ENCODE measurements around the gene KLHL17. TPM values are rescaled to one million over a fixed set of nuclear protein-coding genes. Genes with fewer than 3 reads are reported as not detected.

Gene KLHL17
- total RNA-seq, 1 experiment from 2014 or later = 58.8 TPM

DNA sequence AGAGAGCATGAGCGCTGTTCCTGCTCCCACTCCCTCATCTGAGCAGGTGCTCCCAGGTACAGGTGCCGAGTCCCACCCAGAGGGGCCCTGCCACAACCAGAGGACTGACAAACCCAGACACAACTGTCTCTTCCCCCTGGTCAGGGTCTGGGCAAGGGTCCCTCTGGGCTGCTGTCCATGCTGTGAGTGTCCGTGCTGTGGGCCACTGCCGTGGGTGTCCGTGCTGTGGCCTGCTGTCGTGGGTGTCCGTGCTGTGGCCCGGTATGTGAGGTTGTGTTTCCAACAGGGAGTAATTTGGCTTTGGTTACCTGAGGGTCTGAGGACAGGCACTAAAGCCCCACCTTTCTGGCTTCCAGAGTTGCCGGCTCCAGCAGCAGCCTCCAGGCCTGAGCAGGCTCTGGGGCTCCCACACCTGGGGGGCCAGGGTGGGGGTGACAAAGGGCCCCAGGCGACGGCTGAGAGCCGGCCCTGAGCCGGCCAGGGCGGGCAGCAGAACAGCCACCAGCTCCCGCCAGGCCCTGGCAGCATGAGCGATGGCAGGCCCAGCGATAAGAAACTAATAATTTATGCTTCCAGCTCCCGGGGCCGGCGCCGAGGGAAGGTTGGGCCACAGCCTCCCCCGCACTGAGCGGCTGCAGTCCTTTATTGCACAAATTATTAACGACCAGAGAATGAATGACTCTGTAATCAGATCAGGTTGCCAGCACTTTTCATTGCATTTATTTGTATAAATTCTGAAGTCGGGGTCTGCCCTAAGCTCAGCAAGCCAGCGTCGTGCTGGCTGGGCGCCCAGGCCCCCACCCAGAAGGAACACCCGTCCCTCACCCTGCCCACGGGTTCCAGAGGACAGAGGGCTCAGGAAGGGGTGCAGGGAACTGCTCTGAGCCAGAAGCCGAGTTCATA lies 44.0 kb upstream of the KLHL17 start:
- CTCF ChIA-PET = no interaction called here
- H3K4me1 ChIP-seq (ENCODE audit: control insufficient read depth, insufficient read depth, low read length) = peaks cover 78% of the 10 kb centered on the region

DNA sequence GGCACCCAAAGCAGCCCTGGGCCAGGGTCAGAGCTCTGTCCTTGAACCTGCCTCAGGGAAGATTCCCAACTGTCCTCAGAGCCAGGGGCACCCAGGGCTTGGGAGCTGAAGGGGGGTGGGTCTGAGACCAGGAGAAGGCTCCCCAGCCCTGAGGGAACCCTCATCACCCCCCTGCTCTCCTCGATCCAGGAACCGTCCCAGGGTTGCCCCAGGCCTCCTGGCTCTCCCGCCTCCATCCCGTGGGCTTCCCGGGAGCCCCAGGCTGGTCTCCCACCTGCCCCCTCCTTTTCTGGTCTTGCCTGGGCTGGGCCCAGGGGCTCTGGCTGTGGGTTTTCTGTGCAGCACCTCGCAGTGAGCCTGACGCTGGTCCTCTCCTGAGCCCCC lies 43.3 kb upstream of the KLHL17 start:
- CTCF ChIA-PET = no interaction called here

More for the DNA sequence above, 44.0 kb upstream of the KLHL17 start:
- Histone ChIP-seq H3K27me3 (ENCODE audit: control insufficient read depth, insufficient read depth, low read length) (no peaks in the 10 kb centered on the region), H3K36me3 (ENCODE audit: control insufficient read depth, insufficient read depth, low read length) (no peaks in the 10 kb centered on the region), H3K9me3 (ENCODE audit: control insufficient read depth, insufficient read depth, low read depth, low read length) (no peaks in the 10 kb centered on the region), H3K4me3 (ENCODE audit: low read depth in 2 of 2, low read length in 2 of 2) (no peak overlapping the region), H3K27ac (ENCODE audit: low read length) (peak overlapping the region; percentile 65; the same call in 1 of the 2 replicates)
- POLR2A ChIA-PET = no interaction called here
- DNase-seq (ENCODE audit: low read depth, low spot score) (no peak), ATAC-seq (no peak)
- intact Hi-C loops (cut with micrococcal nuclease; ENCODE audit: unreplicated experiment) (no loop called here), in situ Hi-C loops (cut with HindIII; ENCODE audit: low pct_unique_long_range_greater_than_20kb, low sequenced_read_pairs) (no loop called here)
- BruUV-seq (replicated peaks) = no TSS peak
- TF ChIP-seq POLR2AphosphoS5 (IDR thresholded peaks at IDR 0.05; ENCODE audit: low read depth, low read length) = no peak
- TF ChIP-seq, protein P1, sequence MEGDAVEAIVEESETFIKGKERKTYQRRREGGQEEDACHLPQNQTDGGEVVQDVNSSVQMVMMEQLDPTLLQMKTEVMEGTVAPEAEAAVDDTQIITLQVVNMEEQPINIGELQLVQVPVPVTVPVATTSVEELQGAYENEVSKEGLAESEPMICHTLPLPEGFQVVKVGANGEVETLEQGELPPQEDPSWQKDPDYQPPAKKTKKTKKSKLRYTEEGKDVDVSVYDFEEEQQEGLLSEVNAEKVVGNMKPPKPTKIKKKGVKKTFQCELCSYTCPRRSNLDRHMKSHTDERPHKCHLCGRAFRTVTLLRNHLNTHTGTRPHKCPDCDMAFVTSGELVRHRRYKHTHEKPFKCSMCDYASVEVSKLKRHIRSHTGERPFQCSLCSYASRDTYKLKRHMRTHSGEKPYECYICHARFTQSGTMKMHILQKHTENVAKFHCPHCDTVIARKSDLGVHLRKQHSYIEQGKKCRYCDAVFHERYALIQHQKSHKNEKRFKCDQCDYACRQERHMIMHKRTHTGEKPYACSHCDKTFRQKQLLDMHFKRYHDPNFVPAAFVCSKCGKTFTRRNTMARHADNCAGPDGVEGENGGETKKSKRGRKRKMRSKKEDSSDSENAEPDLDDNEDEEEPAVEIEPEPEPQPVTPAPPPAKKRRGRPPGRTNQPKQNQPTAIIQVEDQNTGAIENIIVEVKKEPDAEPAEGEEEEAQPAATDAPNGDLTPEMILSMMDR (IDR thresholded peaks at IDR 0.05) = no peak
- TF ChIP-seq TCF7L2 (IDR thresholded peaks at IDR 0.05; ENCODE audit: low read depth, low read length) = no peak
- TF ChIP-seq SIN3A (IDR thresholded peaks at IDR 0.05; ENCODE audit: borderline replicate concordance, insufficient read depth, low read depth, low read length) = no peak
- TF ChIP-seq, protein P2, sequence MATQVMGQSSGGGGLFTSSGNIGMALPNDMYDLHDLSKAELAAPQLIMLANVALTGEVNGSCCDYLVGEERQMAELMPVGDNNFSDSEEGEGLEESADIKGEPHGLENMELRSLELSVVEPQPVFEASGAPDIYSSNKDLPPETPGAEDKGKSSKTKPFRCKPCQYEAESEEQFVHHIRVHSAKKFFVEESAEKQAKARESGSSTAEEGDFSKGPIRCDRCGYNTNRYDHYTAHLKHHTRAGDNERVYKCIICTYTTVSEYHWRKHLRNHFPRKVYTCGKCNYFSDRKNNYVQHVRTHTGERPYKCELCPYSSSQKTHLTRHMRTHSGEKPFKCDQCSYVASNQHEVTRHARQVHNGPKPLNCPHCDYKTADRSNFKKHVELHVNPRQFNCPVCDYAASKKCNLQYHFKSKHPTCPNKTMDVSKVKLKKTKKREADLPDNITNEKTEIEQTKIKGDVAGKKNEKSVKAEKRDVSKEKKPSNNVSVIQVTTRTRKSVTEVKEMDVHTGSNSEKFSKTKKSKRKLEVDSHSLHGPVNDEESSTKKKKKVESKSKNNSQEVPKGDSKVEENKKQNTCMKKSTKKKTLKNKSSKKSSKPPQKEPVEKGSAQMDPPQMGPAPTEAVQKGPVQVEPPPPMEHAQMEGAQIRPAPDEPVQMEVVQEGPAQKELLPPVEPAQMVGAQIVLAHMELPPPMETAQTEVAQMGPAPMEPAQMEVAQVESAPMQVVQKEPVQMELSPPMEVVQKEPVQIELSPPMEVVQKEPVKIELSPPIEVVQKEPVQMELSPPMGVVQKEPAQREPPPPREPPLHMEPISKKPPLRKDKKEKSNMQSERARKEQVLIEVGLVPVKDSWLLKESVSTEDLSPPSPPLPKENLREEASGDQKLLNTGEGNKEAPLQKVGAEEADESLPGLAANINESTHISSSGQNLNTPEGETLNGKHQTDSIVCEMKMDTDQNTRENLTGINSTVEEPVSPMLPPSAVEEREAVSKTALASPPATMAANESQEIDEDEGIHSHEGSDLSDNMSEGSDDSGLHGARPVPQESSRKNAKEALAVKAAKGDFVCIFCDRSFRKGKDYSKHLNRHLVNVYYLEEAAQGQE (IDR thresholded peaks at IDR 0.05; ENCODE audit: insufficient read depth in 1 of 2, low read depth in 2 of 2, low read length in 1 of 2) = no peak

More for the DNA sequence above, 43.3 kb upstream of the KLHL17 start:
- no peaks in the 10 kb centered on the region for H3K36me3 ChIP-seq (ENCODE audit: control insufficient read depth, insufficient read depth, low read length)
- H3K4me1 ChIP-seq (ENCODE audit: control insufficient read depth, insufficient read depth, low read length) = peaks cover 78% of the 10 kb centered on the region
- no peaks in the 10 kb centered on the region for H3K27me3 ChIP-seq (ENCODE audit: control insufficient read depth, insufficient read depth, low read length)
- no peaks in the 10 kb centered on the region for H3K9me3 ChIP-seq (ENCODE audit: control insufficient read depth, insufficient read depth, low read depth, low read length)
- no TSS peak for BruUV-seq (replicated peaks)
- intact Hi-C loops (cut with micrococcal nuclease; ENCODE audit: unreplicated experiment) = no loop called here
- in situ Hi-C loops (cut with HindIII; ENCODE audit: low pct_unique_long_range_greater_than_20kb, low sequenced_read_pairs) = no loop called here
- TF ChIP-seq SIN3A (IDR thresholded peaks at IDR 0.05; ENCODE audit: borderline replicate concordance, insufficient read depth, low read depth, low read length) (no peak), POLR2AphosphoS5 (IDR thresholded peaks at IDR 0.05; ENCODE audit: low read depth, low read length) (no peak; the same call in 1 of the 2 replicates), TCF7L2 (IDR thresholded peaks at IDR 0.05; ENCODE audit: low read depth, low read length) (no peak)
- TF ChIP-seq, protein P2 (IDR thresholded peaks at IDR 0.05; ENCODE audit: insufficient read depth in 1 of 2, low read depth in 2 of 2, low read length in 1 of 2) = no peak
- TF ChIP-seq, protein P1 (IDR thresholded peaks at IDR 0.05) = no peak
- ATAC-seq (no peak; the same call in 1 of the 2 replicates), DNase-seq (ENCODE audit: low read depth, low spot score) (no peak)
- POLR2A ChIA-PET = no interaction called here
- peak overlapping the region; percentile 65; the same call in 1 of the 2 replicates for H3K27ac ChIP-seq (ENCODE audit: low read length)
- no peak overlapping the region for H3K4me3 ChIP-seq (ENCODE audit: low read depth in 2 of 2, low read length in 2 of 2)
